K562 (cell line): Measurements from ENCODE around the gene ICAM2. TPM values are rescaled to one million over a fixed set of nuclear protein-coding genes. Genes with fewer than 3 reads are reported as not detected.

ENCODE experiments used
- ATAC-seq: fragments of 200-7000 bp; cut with Tn5 transposase; 3 replicates; pipeline ENCODE4 v1.9.1; 2020; ENCODE audit warnings: moderate library complexity
- BruUV-seq: library from RNA; stranded (reverse); fragments of 400-500 nt; replicated peaks from 2 replicates; lab custom pipeline; 2021; lab: Mats Ljungman, UMichigan
- CTCF ChIA-PET: fragments of 300-600 bp; formaldehyde crosslinking; extraction: SDS; loops from one replicate; lab custom pipeline; 2021; ENCODE audit warnings: low intra/inter-chr PET ratio; lab: Yijun Ruan, JAX
- POLR2A ChIA-PET: fragments of 300-600, 350-650 bp; sonication (Branson Sonifier 250); formaldehyde crosslinking; extraction: SDS; loops from one replicate; lab custom pipeline; 2021; ENCODE audit warnings: antibody characterized with exemption, inconsistent platforms; lab: Yijun Ruan, JAX
- DNase-seq, 4 experiments: peaks; one replicate each; pipeline versions ENCODE4 v3.0.0 to v3.0.0-alpha.2; 2011 to 2018; ENCODE audit warnings: low spot score in 3 of 4, mixed read lengths in 3 of 4; ENCODE audit errors: extremely low read depth in 1 of 4
- FAIRE-seq: peaks from 2 replicates; lab custom pipeline; 2011; peaks lifted over from hg19 to GRCh38; lab: Jason Lieb, UNC
- H2AFZ ChIP-seq: 2 replicates; pipeline ENCODE4 v1.6.0; 2011; ENCODE audit warnings: low read depth, low read length, control low read depth, inconsistent platforms
- H3K27ac ChIP-seq: fragments of 200-600 bp; 3 replicates; pipeline ENCODE4 v1.8.0; 2011; ENCODE audit warnings: low read depth, mild to moderate bottlenecking, control low read depth, inconsistent platforms, low read length, moderate library complexity, mixed read lengths; ENCODE audit errors: extremely low read depth
- H3K27me3 ChIP-seq, 2 experiments: fragments of 300-600 bp in 1 of 2; 2 replicates in 1 of 2; 3 replicates in 1 of 2; pipeline versions ENCODE4 v1.6.0 to v1.8.0; 2011; ENCODE audit warnings: inconsistent platforms in 2 of 2, low read length in 2 of 2, mild to moderate bottlenecking in 1 of 2, mixed read lengths in 1 of 2, moderate library complexity in 1 of 2; ENCODE audit not compliant: control insufficient read depth in 2 of 2, insufficient read depth in 2 of 2
- H3K36me3 ChIP-seq: fragments of 300-600 bp; 3 replicates; pipeline ENCODE4 v1.8.0; 2011; ENCODE audit warnings: mild to moderate bottlenecking, low read length, inconsistent platforms; ENCODE audit not compliant: control insufficient read depth, insufficient read depth
- H3K4me1 ChIP-seq, 2 experiments: fragments of 200-600 bp in 1 of 2; replicated peaks in 1 of 2; 2 replicates in 1 of 2; 3 replicates in 1 of 2; pipeline versions ENCODE4 v1.5.1 to v1.8.0; 2011; ENCODE audit warnings: inconsistent platforms in 2 of 2, low read length in 2 of 2, mild to moderate bottlenecking in 1 of 2, mixed read lengths in 1 of 2, moderate library complexity in 1 of 2; ENCODE audit not compliant: control insufficient read depth in 2 of 2, insufficient read depth in 2 of 2
- H3K4me2 ChIP-seq: 2 replicates; pipeline ENCODE4 v1.6.1; 2011; ENCODE audit warnings: low read length, control low read depth, inconsistent platforms, mixed read lengths; ENCODE audit not compliant: insufficient read depth
- H3K4me3 ChIP-seq: fragments of 200-600 bp; sonication (generic), shearing (Covaris generic); 2 replicates; pipeline ENCODE4 v1.5.1; 2016; ENCODE audit warnings: control low read depth, inconsistent platforms
- H3K79me2 ChIP-seq: fragments of 200-600 bp; 3 replicates; pipeline ENCODE4 v1.8.0; 2011; ENCODE audit warnings: low read length, inconsistent platforms; ENCODE audit not compliant: control insufficient read depth, insufficient read depth
- H3K9ac ChIP-seq, 2 experiments: 2 replicates each; pipeline versions ENCODE4 v1.6.0 to v1.6.1; 2011; ENCODE audit warnings: low read depth in 2 of 2, low read length in 2 of 2, control low read depth in 1 of 2, inconsistent platforms in 1 of 2, mild to moderate bottlenecking in 1 of 2, mixed read lengths in 1 of 2; ENCODE audit not compliant: insufficient read depth in 1 of 2
- H3K9me1 ChIP-seq: one replicate; pipeline ENCODE4 v1.6.0; 2011; ENCODE audit warnings: inconsistent platforms, mild to moderate bottlenecking, low read length, moderate library complexity; ENCODE audit not compliant: control insufficient read depth, insufficient read depth
- H3K9me3 ChIP-seq: replicated peaks from 2 replicates; pipeline ENCODE4 v1.5.1; 2011; ENCODE audit warnings: low read depth, low read length, inconsistent platforms; ENCODE audit not compliant: control insufficient read depth, insufficient read depth
- H4K20me1 ChIP-seq: replicated peaks from 2 replicates; pipeline ENCODE4 v1.6.1; 2011; ENCODE audit warnings: low read length, inconsistent platforms, mixed read lengths; ENCODE audit not compliant: control insufficient read depth, insufficient read depth
- CHD7 ChIP-seq: fragments of 200-600 bp; sonication (generic); IDR thresholded peaks from one replicate; pipeline ENCODE4 v1.6.1; 2012; ENCODE audit warnings: mild to moderate bottlenecking, low read depth, low read length, inconsistent platforms
- EZH2 ChIP-seq: IDR thresholded peaks from 2 replicates; pipeline ENCODE4 v1.6.1; 2012; ENCODE audit warnings: low read depth, mild to moderate bottlenecking, inconsistent platforms, low read length, borderline replicate concordance
- PATZ1 ChIP-seq: fragments of 250-450 bp; sonication (Bioruptor Pico); IDR thresholded peaks from 2 replicates; pipeline ENCODE4 v1.5.0; 2020; ENCODE audit warnings: mild to moderate bottlenecking, borderline replicate concordance
- PCBP2 ChIP-seq: fragments of 200-400 bp; formaldehyde crosslinking; IDR thresholded peaks from 2 replicates; pipeline ENCODE4 v1.6.1; 2018; ENCODE audit warnings: low read length, low read depth, mild to moderate bottlenecking, moderate library complexity; ENCODE audit not compliant: poor library complexity, severe bottlenecking
- ZBTB26 ChIP-seq: fragments of 450-650 bp; formaldehyde crosslinking; IDR thresholded peaks from 2 replicates; pipeline ENCODE4 v1.4.0; 2022; ENCODE audit warnings: missing genetic modification characterization
- WGBS: fragments of 100-300 bp; shearing (Covaris generic); methylation state at CpG from one replicate; pipeline ENCODE4 v1.1.6; 2016; ENCODE audit warnings: low coverage, mixed read lengths; ENCODE audit not compliant: insufficient coverage; ENCODE audit errors: missing lambda C conversion rate; 5-methylcytosine and 5-hydroxymethylcytosine counted together
- in situ Hi-C: fragments of 300-500 bp; cut with MboI; formaldehyde crosslinking; loops from 4 replicates; pipeline ENCODE4 v1.15.0; 2018; ENCODE audit warnings: inconsistent platforms, mixed read lengths
- intact Hi-C: fragments of 100-400 bp; cut with micrococcal nuclease; formaldehyde crosslinking; loops from 2 replicates; pipeline ENCODE4 v1.14.2; 2022
- polyA plus RNA-seq, 8 experiments: library from polyadenylated mRNA; depleted of rRNA in 4 of 8; stranded (reverse) in 5 of 8; unstranded in 3 of 8; fragments of >200 nt; fragmentation: Nextera tagmentation in 2 of 8; fragmentation: Illumina TruSeq in 1 of 8; extraction: Ambion mirVana in 2 of 8; extraction: Trizol in 1 of 8; gene quantifications; 2 replicates each; pipeline versions ENCODE4 v1.2.1 to v1.2.3, GENCODE V29; 2011 to 2014; ENCODE audit warnings: inconsistent platforms in 1 of 8, missing spikeins in 1 of 8
- total RNA-seq, 7 experiments: library from RNA; depleted of rRNA in 6 of 7; stranded (reverse); fragments of >200 nt in 6 of 7; fragmentation: Illumina TruSeq in 2 of 7; extraction: Trizol in 2 of 7; gene quantifications; 2 replicates each; pipeline versions ENCODE4 v1.2.1 to v1.2.3, GENCODE V29; 2011 to 2021; ENCODE audit warnings: low replicate concordance in 1 of 7

The ICAM2 gene
- total and polyA plus RNA-seq, 9 of the 15 experiments (the other 6 are each of a cell fraction or from before 2014, with no cell fraction given), result 37.9 to 89.4 (median 60.6) TPM

GRCh38 chr17:64058621-64059020, 38.2 kb upstream of the ICAM2 start:
- FAIRE-seq (no peak), ATAC-seq (no peak), DNase-seq (peak in 1 of 4 experiments; percentile 29)
- Histone ChIP-seq H3K36me3 (peaks cover 19% of the 10 kb centered on the region; the same call in 2 of the 3 replicates), H3K4me1 (no peaks in the 10 kb centered on the region; a peak in 1 of 5 replicates), H3K9ac (no peak overlapping the region), H3K27me3 (no peaks in the 10 kb centered on the region), H3K4me2 (no peak overlapping the region), H3K9me3 (no peaks in the 10 kb centered on the region), H4K20me1 (no peaks in the 10 kb centered on the region), H3K79me2 (no peaks in the 10 kb centered on the region), H2AFZ (no peak overlapping the region), H3K4me3 (no peak overlapping the region), H3K27ac (no peak overlapping the region), H3K9me1 (no peaks in the 10 kb centered on the region)
- WGBS, result 64% methylated on average over 5 of the region's 5 CpGs
- ChIA-PET POLR2A (interaction anchor here (1.0 kb wide), 1 partner anchor 87 kb away, joined by 3 read pairs; no protein-coding TSS in a partner anchor), CTCF (interaction anchor here (1.4 kb wide), 1 partner anchor 75 kb away, joined by 3 read pairs; no protein-coding TSS in a partner anchor)
- intact Hi-C loops, result no loop called here
- BruUV-seq, result no TSS peak
- in situ Hi-C loops, result no loop called here
- no peak for TF ChIP-seq PCBP2
- TF ChIP-seq ZBTB26 (CRISPR knock-in tag), result no peak
- TF ChIP-seq EZH2, result no peak
- TF ChIP-seq PATZ1 (CRISPR knock-in tag), result no peak
- no peak for TF ChIP-seq CHD7
